Activated CD8-positive, alpha-beta memory T cell treated with anti-CD3 and anti-CD28 coated beads, Interleukin-2, amount 50 U/mL, for 1 hour (primary cell): ENCODE data around the gene RAB13.
"Not testable (repeated sequence)": the region's sequence is repeated elsewhere in the genome, so short reads cannot be mapped to it uniquely, and the experiment has no call there.

Experiments used
- DNase-seq: peaks from one replicate; pipeline ENCODE4 v3.0.0-alpha.2; 2020; ENCODE audit errors: extremely low read depth

Gene RAB13

DNA sequence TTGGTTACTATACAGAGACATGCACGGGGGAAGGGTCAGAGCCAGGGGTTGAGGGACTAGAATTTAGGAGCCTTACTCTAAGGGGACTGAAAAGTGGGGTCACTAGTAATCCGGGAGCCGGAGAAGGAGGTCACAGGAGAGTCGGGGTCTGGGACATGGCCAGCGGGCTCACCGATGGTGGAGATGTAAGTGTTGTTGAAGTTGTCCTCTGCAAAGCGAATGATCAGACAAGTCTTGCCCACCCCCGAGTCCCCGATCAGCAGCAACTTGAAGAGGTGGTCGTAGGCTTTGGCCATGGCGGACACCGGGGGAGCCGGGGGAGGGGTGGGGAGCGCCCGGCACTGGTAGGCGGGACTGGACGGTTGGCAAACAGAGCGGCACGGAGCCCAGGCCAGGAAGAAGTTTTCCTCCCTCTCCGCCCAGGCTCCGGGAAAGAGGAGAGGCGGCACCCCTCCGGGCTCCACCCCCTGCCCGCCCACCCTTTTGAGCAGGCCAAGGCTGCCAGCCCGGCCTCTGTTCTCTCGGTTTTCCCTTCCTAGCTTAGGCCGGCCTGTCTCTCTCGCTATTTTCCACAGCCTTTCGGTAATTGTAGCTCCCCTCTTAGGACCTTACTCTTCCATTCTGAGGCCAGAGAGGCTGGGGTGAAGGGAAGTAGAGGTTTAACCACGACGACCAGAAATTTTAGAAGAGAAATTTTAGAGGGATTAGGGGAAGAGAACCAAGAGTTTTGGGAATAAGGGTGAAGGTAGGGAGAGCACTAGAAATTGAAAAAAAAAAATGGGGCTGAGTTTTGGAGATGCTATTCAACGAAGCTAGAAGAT is at the start of gene RAB13:
TSS of gene RAB13 (minus strand) at position 399 of the 821 bp plus-strand sequence. CDS start at position 296, 103 bp downstream.
- DNase-seq, result no peak

DNA sequence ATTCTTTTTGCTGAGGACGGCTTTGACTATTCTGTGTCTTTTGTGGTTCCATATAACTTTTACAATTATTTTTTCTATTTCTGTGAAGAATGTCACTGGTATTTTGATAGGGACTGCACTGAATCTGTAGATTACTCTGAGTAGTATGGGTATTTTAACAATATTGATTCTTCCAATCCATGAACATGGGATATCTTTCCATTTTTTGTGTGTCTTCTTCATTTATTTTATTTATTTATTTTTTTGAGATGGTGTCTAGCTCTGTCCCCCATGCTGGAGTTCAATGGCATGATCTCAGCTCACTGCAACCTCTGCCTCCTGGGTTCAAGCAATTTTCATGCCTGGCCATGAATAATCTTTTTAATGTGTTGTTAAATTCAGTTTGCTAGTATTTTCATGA is 47.6 kb upstream of the RAB13 start:
- DNase-seq, result not testable (repeated sequence)

DNA sequence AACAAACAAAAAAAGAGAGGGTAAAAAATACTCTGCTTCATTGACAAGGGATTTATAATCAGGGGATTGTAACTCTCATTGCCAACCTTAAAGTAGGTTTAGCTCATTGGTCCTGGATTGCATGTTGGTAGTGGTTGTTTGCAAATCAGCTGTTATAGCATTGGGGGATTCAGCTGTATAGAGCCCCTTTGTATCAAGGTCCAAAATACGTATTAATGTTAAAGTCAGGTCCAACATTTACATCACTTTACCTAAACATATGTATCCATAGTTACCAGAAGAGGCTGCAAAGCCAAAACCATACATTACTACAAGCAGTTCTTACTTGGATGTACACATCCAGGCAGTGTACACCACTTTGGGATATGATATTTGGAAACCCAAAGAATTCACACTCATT is 33.8 kb upstream of the RAB13 start:
- DNase-seq, result no peak

DNA sequence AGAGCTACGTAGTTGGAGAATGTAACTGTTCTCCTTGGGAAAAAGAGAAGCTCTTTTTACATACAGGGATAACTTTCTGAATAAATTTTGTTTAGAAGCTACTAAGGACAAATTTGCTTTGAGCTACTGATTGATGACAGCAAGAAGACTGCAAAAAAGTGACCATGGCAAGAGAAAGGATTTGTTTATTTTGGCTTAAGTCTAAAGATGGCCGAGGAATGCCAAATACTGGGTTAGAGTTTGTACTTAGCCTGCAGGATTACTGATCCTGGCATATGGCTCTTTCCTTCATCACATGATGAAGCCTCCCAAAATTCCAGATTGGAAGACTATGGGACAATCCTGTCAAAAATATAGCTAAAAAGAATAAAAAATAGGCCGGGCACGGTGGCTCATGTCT is 33.1 kb upstream of the RAB13 start:
- no peak for DNase-seq

DNA sequence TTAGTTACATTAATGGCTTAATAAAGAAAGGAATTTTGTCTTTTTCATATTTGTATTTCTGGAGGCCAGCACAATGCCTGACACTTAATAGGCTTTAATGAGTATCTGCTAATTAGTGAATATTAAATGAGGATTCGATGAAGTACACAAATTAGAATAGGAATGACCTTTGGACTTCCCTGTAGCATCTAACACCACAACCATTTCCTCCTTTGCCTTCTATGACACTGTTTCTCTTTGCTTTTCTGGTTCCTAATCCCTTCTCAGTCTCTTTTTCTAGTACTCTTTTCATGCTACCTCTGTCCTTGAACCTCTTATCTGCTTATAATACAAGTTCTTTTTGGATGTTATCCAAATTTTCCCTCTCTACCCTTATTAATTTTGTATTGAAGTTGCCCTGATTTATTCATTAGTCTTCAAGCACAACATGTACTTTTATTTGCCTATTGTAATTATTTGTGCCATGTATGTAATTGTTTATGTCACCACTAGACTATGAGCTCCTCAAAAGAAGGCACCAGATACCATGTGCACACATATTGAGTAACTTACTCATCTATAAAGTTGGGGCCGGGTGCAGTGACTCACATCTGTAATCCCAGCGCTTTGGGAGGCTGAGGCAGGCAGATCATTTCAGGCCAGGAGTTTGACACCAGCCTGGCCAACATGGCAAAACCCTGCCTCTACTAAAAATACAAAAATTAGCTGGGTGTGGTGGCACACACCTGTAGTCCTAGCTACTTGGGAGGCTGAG is 28.2 kb upstream of the RAB13 start:
- no peak for DNase-seq

DNA sequence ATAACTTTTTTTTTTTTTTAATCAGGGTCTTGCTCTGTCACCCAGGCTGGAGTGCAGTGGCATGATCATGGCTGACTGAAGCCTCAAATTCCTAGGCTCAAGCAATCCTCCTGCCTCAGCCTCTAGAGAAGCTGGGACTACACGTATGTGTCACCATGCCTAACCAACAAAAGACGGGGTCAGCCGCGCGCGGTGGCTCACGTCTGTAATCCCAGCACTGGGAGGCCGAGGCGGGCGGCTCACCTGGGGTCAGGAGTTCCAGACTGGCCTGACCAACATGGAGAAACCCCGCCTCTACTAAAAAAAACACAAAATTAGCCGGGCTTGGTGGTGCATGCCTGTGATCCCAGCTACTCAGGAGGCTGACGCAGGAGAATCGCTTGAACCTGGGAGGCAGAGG is 26.4 kb upstream of the RAB13 start:
- DNase-seq, result not testable (repeated sequence)

DNA sequence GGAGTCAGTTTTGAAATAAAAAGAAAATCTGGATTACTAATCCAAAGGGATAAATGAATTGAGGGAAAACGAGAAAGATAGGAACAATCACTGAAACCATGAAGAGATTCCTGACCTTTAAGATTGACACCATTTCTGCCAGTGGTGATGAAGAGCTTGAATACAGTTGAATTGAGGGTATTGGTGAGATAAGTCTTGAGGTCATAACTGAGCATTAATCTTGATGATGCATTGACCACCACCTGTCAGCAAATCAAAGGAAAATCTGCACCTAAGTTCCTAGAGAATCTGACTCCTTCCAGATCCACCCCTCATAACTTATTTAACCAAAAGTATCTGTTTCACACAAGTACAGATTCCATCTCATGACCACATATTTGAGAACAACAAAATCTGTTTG is 26.0 kb upstream of the RAB13 start:
- no peak for DNase-seq

DNA sequence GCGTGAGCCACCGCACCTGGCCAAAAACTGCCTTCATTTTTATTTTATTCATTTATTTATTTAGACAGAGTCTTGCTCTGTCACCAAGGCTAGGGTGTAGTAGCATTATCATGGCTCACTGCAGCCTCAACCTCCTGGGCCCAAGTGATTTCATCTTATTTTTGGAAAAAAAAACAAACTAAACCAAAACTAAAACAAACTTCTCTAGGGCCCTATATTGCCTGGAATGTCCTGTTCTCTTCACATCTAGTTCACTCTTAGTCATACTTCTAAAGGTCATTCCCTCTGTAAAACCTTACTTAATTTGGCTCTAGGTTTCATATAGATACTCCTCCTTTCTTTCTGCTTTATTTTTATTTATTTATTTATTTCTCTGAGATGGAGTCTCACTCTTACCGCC is 20.0 kb upstream of the RAB13 start:
- DNase-seq, result no peak

DNA sequence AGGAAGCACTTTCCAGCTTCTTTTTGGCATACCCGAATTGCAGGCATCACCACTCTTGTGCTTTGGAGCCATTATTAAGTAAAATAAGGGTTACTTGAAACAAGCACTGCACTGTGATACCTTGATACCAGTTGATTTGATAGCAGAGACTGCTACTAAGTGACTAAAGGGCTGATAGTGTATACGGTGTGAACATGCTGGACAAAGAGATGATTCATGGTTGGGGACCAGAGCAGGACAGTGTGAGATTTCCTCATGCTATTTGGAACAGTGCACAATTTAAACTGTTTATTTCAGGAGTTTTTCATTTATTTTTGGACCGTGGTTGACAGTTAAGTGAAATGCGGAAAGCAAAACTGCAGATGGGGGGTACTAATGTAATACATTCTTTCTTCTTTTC is 14.3 kb upstream of the RAB13 start:
- no peak for DNase-seq

DNA sequence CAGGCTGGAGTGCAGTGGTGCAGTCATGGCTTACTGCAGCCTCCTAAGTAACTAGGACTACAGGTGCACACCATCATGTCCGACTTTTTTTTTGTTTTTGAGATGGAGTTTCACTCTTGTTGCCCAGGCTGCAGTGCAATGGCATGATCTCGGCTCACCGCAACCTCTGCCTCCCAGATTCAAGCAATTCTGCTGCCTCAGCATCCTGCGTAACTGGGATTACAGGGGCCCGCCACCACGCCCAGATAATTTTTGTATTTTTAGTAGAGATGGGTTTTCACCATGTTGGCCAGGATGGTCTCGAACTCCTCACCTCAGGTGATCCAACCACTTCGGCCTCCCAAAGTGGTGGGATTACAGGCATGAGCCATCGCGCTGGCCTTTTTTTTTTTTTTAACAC is 10.7 kb upstream of the RAB13 start:
- not testable (repeated sequence) for DNase-seq

DNA sequence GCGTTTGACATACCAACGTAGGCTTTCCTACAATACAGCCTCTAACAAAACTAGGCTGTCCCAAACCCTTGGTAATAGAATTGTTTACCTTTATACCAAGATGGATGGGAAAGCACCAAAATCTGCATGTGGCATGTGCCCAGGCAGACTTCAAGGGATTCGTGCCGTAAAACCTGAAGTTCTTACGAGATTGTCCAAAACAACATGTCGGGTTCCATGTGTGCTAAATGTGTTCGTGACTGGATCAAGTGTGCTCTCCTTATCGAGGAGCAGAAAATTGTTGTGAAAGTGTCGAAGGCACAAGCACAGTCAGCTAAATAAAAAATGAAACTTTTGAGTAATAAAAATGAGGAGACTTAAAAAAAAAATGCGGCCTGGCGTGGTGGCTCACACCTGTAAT is 9.5 kb upstream of the RAB13 start:
- no peak for DNase-seq

DNA sequence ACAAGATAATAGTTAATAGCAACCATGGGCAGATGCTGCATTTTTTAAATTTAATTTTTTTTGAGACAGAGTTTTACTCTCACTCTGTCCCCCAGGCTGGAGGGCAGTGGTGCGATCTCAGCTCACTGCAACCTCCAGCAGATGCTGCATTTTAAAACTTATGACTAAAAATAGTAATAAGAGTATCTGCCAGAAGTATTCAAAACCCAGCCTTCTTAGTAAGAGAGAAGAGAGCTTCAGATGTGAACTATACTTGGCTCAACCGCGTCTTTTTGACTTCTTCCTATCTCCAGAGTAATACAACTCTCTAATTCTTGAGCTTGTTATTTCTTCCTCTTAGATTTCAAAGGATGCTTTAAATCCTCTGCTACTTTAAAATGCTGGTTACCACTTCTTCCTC is 9.1 kb upstream of the RAB13 start:
- DNase-seq, result no peak

DNA sequence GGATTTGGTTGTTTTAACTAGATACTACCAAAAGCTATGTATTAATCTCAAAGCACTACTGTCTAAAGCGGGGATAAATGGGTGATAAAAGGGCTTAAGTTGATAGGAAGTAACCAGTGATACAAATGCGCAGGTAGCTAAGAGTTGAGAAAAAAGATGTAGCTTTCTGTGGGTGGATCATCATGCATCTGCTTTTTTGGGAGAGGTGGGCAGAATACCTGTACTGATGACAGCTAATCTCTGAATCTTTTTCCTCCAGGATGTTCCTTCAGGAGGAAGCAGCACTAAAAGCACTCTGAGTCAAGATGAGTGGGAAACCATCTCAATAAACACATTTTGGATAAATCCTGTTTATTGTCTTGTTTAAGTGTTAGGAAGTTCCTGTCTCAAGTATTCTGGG is 5.7 kb upstream of the RAB13 start:
- no peak for DNase-seq

DNA sequence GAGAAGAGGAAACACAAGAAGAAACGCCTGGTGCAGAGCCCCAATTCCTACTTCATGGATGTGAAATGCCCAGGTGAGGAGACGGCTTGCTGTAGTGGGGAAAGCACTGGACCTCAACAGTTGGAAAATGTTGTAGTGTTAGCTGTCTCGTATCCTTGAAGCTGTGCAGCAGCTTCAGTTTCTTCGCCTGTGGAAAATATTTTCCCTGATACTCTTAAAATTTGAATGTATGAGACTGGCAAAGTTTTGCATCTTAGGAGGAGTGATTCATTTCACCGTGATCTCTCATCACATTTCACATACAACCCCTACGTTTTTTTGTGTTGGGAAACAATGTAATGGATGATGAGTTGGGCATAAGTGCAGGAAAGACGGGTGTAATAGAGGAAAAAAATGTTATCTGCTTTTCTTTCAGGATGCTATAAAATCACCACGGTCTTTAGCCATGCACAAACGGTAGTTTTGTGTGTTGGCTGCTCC is 5.1 kb upstream of the RAB13 start:
- no peak for DNase-seq

DNA sequence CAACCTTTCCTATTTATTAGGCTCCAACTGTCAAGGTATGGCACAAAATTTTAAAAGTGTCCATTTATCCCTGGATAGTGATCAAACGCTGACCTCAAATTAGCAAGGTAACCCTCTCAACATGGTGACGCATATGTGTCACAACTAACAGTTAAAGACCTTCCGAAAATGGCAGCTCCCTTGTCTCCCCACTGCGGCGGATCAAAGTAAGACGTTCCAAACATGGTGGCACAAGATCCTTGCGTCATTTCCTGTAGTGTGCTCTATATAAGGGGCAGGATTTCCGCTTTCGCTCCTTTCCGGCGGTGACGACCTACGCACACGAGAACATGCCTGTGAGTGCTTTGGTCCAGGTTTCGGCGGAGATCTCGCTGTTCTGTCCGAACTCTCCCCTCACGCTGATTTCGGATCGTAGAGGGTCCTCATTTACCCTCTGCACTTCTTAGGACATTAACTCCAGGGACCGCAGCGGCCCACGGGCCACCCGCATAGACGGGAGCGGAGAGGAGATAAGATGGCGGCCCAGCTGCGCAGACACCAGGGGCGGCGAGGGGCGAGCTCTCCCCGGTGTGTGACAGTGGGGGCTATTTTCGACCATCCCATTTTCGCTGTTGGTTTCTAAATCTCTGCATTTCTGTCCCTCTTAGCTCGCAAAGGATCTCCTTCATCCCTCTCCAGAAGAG is 4.5 kb upstream of the RAB13 start, which contains the start of gene RPS27:
TSS of gene RPS27 (plus strand) at position 295 of the 683 bp plus-strand sequence. CDS start at position 330, 35 bp downstream.
- DNase-seq, result peak; percentile 93

DNA sequence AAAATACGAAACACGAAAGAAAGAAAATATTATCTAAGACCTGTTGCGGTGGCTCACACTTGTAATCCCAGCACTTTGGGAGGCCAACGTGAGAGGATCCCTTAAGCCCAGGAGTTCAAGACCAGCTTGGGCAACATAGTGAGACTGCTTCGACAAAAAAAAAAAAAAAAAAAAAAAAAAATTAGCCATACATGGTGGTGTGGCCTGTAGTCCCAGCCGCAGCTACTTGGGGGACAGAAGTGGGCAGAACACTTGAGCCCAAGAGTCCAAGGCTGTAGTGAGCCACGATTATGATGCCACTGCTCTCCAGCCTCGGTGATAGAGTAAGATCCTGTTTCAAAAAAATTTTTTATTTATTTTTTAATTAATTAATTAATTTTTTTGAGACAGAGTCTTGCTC is 1.5 kb upstream of the RAB13 start:
- DNase-seq, result no peak

DNA sequence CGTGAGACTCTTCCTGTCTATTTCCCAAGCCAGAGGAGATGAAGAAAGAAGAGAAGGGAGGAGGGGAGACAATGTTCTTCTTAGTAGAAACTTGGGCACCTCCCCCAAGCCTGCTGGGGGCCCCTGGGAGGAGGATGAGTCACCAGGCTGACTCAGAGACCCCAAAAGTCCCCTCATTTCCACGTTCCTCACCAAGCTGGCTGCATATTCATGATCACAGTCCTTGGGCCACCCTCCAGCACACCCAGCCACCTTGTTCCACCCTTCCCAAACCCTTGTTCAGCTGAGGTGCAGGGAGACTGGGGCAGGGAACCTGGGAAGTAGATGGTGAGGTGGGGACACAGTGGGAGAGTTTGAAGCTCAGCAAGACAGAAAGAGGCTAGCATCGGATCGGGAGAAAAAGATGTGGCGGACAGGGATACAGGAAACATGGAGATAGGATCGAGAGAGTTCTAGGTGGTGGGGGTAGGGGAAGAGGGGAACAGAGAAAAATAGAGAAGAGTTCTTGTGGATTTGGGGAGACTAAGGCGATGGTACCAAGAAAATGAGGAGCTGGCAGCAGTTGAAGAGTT is 712 bp downstream of the RAB13 start:
- DNase-seq, result no peak

DNA sequence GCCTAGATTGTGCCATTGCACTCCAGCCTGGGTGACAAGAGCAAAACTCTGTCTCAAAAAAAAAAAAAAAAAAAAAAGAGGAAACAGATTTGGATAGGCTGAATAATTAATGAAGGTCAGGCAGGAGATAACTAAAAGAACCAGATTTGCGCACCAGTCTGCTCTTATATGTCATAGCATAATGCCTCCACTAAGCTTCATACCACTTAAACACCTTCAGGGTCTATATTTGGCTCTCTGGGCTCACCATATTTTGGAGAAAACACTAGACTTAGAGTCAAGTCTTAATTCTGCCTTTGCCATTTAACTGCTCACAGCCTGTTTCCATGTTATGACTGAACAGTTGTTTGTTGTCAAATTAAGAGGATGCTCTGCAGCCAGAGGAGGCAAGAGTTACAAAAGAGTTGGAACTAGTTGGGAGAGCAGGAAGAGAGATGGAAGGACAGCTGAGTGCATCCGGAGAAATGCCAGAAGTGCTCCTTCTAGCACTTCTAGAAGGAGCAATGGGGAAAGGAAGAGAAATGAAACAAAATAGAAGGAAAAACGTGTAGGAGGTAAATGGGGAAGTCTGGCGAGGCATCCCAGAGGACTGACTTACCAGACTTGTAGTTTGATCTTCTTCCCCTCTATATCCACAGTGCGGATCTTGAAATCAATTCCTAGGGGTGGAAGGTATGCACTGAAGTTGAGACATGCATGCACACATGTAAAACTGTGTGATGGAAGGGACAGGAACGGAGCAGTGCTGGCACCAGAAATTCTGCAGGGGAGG is 1.8 kb downstream of the RAB13 start:
- no peak for DNase-seq

DNA sequence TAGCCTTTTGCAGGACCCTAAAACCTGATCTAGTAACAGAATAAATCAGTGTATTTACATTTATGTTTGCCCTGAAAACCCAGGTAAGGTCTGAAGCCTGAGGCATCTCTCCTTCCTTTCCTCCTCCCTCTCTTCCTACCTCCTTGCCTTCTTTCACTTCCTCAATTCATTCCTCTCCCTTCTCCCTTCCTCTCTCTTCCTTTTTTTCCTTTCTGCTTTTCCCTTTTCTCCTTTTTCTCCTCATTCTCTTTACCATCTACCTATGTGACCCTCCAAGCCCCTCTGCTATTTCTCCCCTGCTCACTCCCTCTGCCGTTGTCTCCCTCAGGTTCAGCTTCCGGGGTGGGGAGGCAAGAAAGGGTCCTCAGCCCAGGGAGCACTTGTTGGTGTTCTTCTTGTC is 4.4 kb downstream of the RAB13 start:
- DNase-seq, result not testable (repeated sequence)

DNA sequence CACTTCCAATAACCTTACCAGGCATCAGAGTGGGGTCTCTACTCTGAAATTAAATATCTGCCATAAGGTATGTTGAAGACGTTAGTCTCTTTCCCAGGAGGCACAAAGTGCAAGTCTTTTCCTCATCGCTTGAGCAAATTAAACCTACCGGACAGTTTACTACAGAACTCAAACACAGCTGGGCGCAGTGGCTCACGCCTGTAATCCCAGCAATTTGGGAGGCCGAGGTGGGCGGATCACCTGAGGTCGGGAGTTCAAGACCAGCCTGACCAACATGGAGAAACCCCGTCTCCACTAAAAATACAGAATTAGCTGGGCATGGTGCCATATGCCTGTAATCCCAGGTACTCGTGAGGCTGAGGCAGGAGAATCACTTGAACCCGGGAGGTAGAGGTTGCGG is 7.0 kb downstream of the RAB13 start:
- not testable (repeated sequence) for DNase-seq

DNA sequence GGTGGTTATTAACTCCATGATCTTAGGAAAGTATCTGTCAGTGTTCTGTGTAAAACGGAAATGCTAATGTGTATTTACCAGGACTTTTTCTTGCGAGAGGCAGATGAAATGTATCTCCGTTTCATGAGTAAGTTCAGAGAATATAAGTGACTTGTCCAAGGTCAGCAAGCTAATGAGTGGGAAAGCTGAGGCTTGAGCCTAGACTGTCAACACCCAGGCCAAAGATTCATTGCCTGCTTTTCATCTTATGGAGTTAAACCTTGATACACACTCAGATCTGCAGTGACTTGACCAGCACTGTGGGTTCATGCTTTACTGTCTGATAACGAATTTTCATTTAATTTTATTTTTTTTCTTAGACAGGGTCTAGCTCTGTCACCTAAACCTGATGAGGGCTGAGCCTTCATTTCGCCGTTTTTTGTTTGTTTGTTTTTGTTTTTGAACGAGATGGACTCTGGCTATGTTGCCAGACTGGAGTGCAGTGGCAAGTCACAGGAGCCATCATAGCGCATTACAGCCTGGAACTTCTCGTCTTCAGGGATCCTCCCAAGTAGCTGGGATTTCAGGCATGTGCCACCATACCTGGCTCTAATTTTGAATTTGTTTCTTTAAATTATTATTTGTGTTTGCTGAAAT is 7.7 kb downstream of the RAB13 start:
- no peak for DNase-seq
